ENCODE measurements around the gene MUS81. TPM values are rescaled to one million over a fixed set of nuclear protein-coding genes. Genes with fewer than 3 reads are reported as not detected.
A peak's percentile ranks its signal among the peaks of the same experiment; 100 is the strongest.

MUS81 gene
- total RNA-seq, 2 experiments from 2014 or later: 37.7 to 39.2 TPM

- H3K4me3 ChIP-seq (ENCODE audit: low read length): no peak overlapping the region
- CTCF ChIA-PET: interaction anchor here (0.8 to 3.5 kb wide), 3 partner anchors 8 to 23 kb away, joined by 3 to 37 read pairs (median 21); partner anchors contain the start of gene MUS81
- Mint-ChIP-seq H3K27ac (no peak overlapping the region), H3K36me3 (ENCODE audit: low read depth) (peaks cover 37% of the 10 kb centered on the region), H3K9me3 (no peaks in the 10 kb centered on the region), H3K4me3 (no peak overlapping the region), H3K4me1 (ENCODE audit: low read depth) (peaks cover 30% of the 10 kb centered on the region), H3K27me3 (no peaks in the 10 kb centered on the region)
- no peak for TF ChIP-seq CTCF (IDR thresholded peaks at IDR 0.05)
- ATAC-seq (ENCODE audit: poor library complexity) (no peak), DNase-seq (peak in 1 of 14 experiments; percentile 1)
- H3K27me3 ChIP-seq (ENCODE audit: control insufficient read depth in 1 of 2, insufficient read depth in 2 of 2, low read length in 2 of 2): no peaks in the 10 kb centered on the region
- peaks cover 35% of the 10 kb centered on the region for H3K36me3 ChIP-seq (ENCODE audit: insufficient read depth, low read length)
- POLR2A ChIA-PET: interaction anchor here (1.3 to 2.4 kb wide), 2 partner anchors 23 to 170 kb away, joined by 3 to 11 read pairs; partner anchors contain the start of genes KAT5 and MUS81
- intact Hi-C loops (cut with DNase I, micrococcal nuclease): loop anchor here in 1 of 2 experiments (10.0 kb wide), 1 partner anchor 168 kb away; the partner anchor contains the start of gene KAT5
- peaks cover 53% of the 10 kb centered on the region for H3K4me1 ChIP-seq (ENCODE audit: insufficient read depth, low read length)
- no peaks in the 10 kb centered on the region for H3K9me3 ChIP-seq (ENCODE audit: control insufficient read depth in 1 of 2, insufficient read depth in 1 of 2, low read length in 2 of 2)
- H3K27ac ChIP-seq (ENCODE audit: low read depth in 1 of 2, low read length in 2 of 2): no peak overlapping the region
Observed at GRCh38 chr11:65882120-65883057, 22.2 kb downstream of the MUS81 start.

- peaks cover 37% of the 10 kb centered on the region for H3K4me1 Mint-ChIP-seq (ENCODE audit: low read depth)
- Histone ChIP-seq H3K36me3 (ENCODE audit: insufficient read depth, low read length) (peaks cover 35% of the 10 kb centered on the region), H3K9me3 (ENCODE audit: control insufficient read depth in 1 of 2, insufficient read depth in 1 of 2, low read length in 2 of 2) (no peaks in the 10 kb centered on the region), H3K27ac (ENCODE audit: low read depth in 1 of 2, low read length in 2 of 2) (no peak overlapping the region), H3K4me1 (ENCODE audit: insufficient read depth, low read length) (peaks cover 57% of the 10 kb centered on the region), H3K27me3 (ENCODE audit: control insufficient read depth in 1 of 2, insufficient read depth in 2 of 2, low read length in 2 of 2) (no peaks in the 10 kb centered on the region), H3K4me3 (ENCODE audit: low read length) (no peak overlapping the region)
- no peak for TF ChIP-seq CTCF (IDR thresholded peaks at IDR 0.05)
- peaks cover 39% of the 10 kb centered on the region for H3K36me3 Mint-ChIP-seq (ENCODE audit: low read depth)
- no peak for ATAC-seq (ENCODE audit: poor library complexity)
- no peak overlapping the region for H3K27ac Mint-ChIP-seq
- H3K9me3 Mint-ChIP-seq: no peaks in the 10 kb centered on the region
- POLR2A ChIA-PET: interaction anchor here (1.8 to 3.0 kb wide), 2 partner anchors 10 to 23 kb away, joined by 11 to 56 read pairs; partner anchors contain the start of genes CFL1 and MUS81
- CTCF ChIA-PET: interaction anchor here (1.1 to 3.5 kb wide), 4 partner anchors 9 to 91 kb away, joined by 3 to 37 read pairs (median 16); partner anchors contain the start of genes C11orf68, DRAP1 and MUS81
- intact Hi-C loops (cut with DNase I, micrococcal nuclease): loop anchor here in 1 of 2 experiments (10.0 kb wide), 1 partner anchor 168 kb away; the partner anchor contains the start of gene KAT5
- no peak overlapping the region for H3K4me3 Mint-ChIP-seq
- no peaks in the 10 kb centered on the region for H3K27me3 Mint-ChIP-seq
- peak in 1 of 14 experiments; percentile 0 for DNase-seq
Observed at GRCh38 chr11:65883058-65883761, 23.0 kb downstream of the MUS81 start.
